ENCODE results near the gene SERBP1. TPM values are rescaled to one million over a fixed set of nuclear protein-coding genes. Genes with fewer than 3 reads are reported as not detected.

SERBP1 gene
- total RNA-seq, 1 experiment from 2014 or later: 325 TPM

DNA sequence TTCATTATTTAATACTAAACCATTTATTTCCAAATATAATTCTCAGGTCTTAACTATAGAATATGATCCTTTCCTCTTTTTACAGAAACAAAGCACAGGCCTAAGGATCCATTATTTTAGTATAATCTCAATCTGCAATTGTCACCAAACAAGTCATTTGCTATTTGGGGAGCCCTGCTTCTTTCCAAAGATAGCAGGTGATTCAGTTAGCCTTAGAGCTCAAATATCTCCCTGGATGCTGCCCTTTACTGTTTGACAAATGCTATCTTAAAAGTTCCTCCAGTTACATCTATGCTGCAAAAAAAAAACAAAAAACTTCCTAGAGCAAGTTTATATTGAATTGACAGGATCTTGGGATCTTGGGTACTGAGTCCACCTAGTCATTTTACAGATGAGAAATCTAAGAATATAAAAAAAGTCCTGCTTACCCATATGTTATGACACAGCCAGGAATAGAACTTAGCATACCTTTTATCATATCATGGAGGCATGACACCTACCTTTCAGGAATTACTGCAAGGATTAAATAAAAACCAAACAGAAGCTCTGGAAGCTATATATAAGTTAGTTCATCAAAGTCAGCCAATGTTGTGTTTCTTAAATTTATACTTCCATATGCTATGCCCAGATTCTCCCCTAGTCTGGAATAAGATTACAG lies 9.2 kb downstream of the SERBP1 start:
- Histone ChIP-seq H3K27me3 (ENCODE audit: insufficient read depth, low read length) (no peaks in the 10 kb centered on the region), H3K36me3 (ENCODE audit: control insufficient read depth in 1 of 2, insufficient read depth in 2 of 2, low read length in 2 of 2) (peaks cover 82 to 92% of the 10 kb centered on the region in 2 experiments), H3K27ac (ENCODE audit: low read depth, low read length) (no peak overlapping the region), H3K9me3 (ENCODE audit: control insufficient read depth in 1 of 2, insufficient read depth in 1 of 2, low read depth in 1 of 2, low read length in 2 of 2) (no peaks in the 10 kb centered on the region), H3K4me3 (replicated peaks in 1 of 2; ENCODE audit: low read depth in 1 of 2, low read length in 2 of 2) (no peak overlapping the region), H2AFZ (ENCODE audit: low read depth, low read length, poor library complexity, severe bottlenecking) (no peak overlapping the region), H3K4me1 (ENCODE audit: control insufficient read depth in 1 of 2, insufficient read depth in 2 of 2, low read length in 2 of 2) (no peaks in the 10 kb centered on the region), H3K79me2 (ENCODE audit: insufficient read depth, low read length) (peaks cover 100% of the 10 kb centered on the region), H3K9ac (ENCODE audit: low read length) (no peak overlapping the region), H3K4me2 (ENCODE audit: low read length) (no peak overlapping the region), H3K9me2 (ENCODE audit: insufficient read depth) (no peaks in the 10 kb centered on the region), H4K20me1 (ENCODE audit: insufficient read depth) (peaks cover 75% of the 10 kb centered on the region)
- TF ChIP-seq FOSL1 (IDR thresholded peaks at IDR 0.05; ENCODE audit: low read depth) (no peak), EZH2 (IDR thresholded peaks at IDR 0.05) (no peak), ELF1 (IDR thresholded peaks at IDR 0.05; ENCODE audit: borderline replicate concordance, low read depth) (no peak), EZH2phosphoT487 (IDR thresholded peaks at IDR 0.05; ENCODE audit: borderline replicate concordance) (no peak), ZNF274 (IDR thresholded peaks at IDR 0.05; ENCODE audit: low read depth, low read length) (no peak), CEBPB (IDR thresholded peaks at IDR 0.05; ENCODE audit: low read depth) (no peak), SRF (IDR thresholded peaks at IDR 0.05; ENCODE audit: low read depth) (no peak), JUND (IDR thresholded peaks at IDR 0.05) (no peak), ZFX (IDR thresholded peaks at IDR 0.05) (no peak), POLR2AphosphoS5 (IDR thresholded peaks at IDR 0.05; ENCODE audit: low read depth, low read length) (no peak), SP1 (IDR thresholded peaks at IDR 0.05; ENCODE audit: low read depth) (no peak), CBX3 (IDR thresholded peaks at IDR 0.05; ENCODE audit: low read depth) (no peak), SIN3A (IDR thresholded peaks at IDR 0.05; ENCODE audit: low read depth) (no peak), POLR2A (IDR thresholded peaks at IDR 0.05; ENCODE audit: borderline replicate concordance, extremely low read depth, insufficient read depth, insufficient read length) (no peak), RAD21 (IDR thresholded peaks at IDR 0.05; ENCODE audit: low read depth) (no peak)
- TF ChIP-seq, protein P1, sequence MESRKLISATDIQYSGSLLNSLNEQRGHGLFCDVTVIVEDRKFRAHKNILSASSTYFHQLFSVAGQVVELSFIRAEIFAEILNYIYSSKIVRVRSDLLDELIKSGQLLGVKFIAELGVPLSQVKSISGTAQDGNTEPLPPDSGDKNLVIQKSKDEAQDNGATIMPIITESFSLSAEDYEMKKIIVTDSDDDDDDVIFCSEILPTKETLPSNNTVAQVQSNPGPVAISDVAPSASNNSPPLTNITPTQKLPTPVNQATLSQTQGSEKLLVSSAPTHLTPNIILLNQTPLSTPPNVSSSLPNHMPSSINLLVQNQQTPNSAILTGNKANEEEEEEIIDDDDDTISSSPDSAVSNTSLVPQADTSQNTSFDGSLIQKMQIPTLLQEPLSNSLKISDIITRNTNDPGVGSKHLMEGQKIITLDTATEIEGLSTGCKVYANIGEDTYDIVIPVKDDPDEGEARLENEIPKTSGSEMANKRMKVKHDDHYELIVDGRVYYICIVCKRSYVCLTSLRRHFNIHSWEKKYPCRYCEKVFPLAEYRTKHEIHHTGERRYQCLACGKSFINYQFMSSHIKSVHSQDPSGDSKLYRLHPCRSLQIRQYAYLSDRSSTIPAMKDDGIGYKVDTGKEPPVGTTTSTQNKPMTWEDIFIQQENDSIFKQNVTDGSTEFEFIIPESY (IDR thresholded peaks at IDR 0.05; ENCODE audit: extremely low read depth, insufficient replicate concordance, low read length): no peak
- TF ChIP-seq, protein P2, sequence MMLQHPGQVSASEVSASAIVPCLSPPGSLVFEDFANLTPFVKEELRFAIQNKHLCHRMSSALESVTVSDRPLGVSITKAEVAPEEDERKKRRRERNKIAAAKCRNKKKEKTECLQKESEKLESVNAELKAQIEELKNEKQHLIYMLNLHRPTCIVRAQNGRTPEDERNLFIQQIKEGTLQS (IDR thresholded peaks at IDR 0.05): no peak
- TF ChIP-seq, protein P3, sequence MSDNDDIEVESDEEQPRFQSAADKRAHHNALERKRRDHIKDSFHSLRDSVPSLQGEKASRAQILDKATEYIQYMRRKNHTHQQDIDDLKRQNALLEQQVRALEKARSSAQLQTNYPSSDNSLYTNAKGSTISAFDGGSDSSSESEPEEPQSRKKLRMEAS (IDR thresholded peaks at IDR 0.05): no peak
- TF ChIP-seq, protein P4, sequence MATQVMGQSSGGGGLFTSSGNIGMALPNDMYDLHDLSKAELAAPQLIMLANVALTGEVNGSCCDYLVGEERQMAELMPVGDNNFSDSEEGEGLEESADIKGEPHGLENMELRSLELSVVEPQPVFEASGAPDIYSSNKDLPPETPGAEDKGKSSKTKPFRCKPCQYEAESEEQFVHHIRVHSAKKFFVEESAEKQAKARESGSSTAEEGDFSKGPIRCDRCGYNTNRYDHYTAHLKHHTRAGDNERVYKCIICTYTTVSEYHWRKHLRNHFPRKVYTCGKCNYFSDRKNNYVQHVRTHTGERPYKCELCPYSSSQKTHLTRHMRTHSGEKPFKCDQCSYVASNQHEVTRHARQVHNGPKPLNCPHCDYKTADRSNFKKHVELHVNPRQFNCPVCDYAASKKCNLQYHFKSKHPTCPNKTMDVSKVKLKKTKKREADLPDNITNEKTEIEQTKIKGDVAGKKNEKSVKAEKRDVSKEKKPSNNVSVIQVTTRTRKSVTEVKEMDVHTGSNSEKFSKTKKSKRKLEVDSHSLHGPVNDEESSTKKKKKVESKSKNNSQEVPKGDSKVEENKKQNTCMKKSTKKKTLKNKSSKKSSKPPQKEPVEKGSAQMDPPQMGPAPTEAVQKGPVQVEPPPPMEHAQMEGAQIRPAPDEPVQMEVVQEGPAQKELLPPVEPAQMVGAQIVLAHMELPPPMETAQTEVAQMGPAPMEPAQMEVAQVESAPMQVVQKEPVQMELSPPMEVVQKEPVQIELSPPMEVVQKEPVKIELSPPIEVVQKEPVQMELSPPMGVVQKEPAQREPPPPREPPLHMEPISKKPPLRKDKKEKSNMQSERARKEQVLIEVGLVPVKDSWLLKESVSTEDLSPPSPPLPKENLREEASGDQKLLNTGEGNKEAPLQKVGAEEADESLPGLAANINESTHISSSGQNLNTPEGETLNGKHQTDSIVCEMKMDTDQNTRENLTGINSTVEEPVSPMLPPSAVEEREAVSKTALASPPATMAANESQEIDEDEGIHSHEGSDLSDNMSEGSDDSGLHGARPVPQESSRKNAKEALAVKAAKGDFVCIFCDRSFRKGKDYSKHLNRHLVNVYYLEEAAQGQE (IDR thresholded peaks at IDR 0.05; ENCODE audit: low read depth): no peak
- intact Hi-C loops (cut with micrococcal nuclease): no loop called here
- ATAC-seq (no peak), DNase-seq (ENCODE audit: low read depth, low spot score) (no peak)
- CTCF ChIA-PET: no interaction called here
- no TSS peak for BruUV-seq (replicated peaks)
- RAD21 ChIA-PET (ENCODE audit: low non-redundant PET in 1 of 2, low total read pairs in 2 of 2, uncharacterized antibody in 2 of 2, unreplicated experiment in 2 of 2): no interaction called here
- POLR2A ChIA-PET: no interaction called here
